Activated naive CD8-positive, alpha-beta T cell treated with anti-CD3 and anti-CD28 coated beads for 36 hours (primary cell): ENCODE data around the gene SP3. TPM values are rescaled to one million over a fixed set of nuclear protein-coding genes. Genes with fewer than 3 reads are reported as not detected.

Experiments
- DNase-seq: peaks from one replicate; pipeline ENCODE4 v3.0.0; 2021
- H3K27ac Mint-ChIP-seq: one replicate; pipeline ENCODE4 v1.8.0; 2022; ENCODE audit warnings: mild to moderate bottlenecking, moderate library complexity, mixed read lengths
- H3K27me3 Mint-ChIP-seq: one replicate; pipeline ENCODE4 v1.8.0; 2022; ENCODE audit warnings: mild to moderate bottlenecking, mixed read lengths
- H3K36me3 Mint-ChIP-seq: one replicate; pipeline ENCODE4 v1.8.0; 2021; ENCODE audit warnings: mild to moderate bottlenecking, mixed read lengths
- H3K4me1 Mint-ChIP-seq: one replicate; pipeline ENCODE4 v1.8.0; 2021; ENCODE audit warnings: mixed read lengths
- H3K4me3 Mint-ChIP-seq: one replicate; pipeline ENCODE4 v1.8.0; 2022; ENCODE audit warnings: mild to moderate bottlenecking, moderate library complexity, mixed read lengths
- H3K9me3 Mint-ChIP-seq: one replicate; pipeline ENCODE4 v1.8.0; 2022; ENCODE audit warnings: mixed read lengths
- total RNA-seq, 2 experiments: library from RNA; stranded (reverse); gene quantifications; one replicate each; pipeline ENCODE4 v1.2.3, GENCODE V29; 2021

SP3 gene
- total RNA-seq, 2 experiments from 2014 or later: 84.7 to 86.8 TPM

GRCh38 chr2:173860082-173860481 lies 105.1 kb downstream of the SP3 start:
- Mint-ChIP-seq H3K4me1 (peaks cover 5% of the 10 kb centered on the region), H3K9me3 (no peaks in the 10 kb centered on the region), H3K36me3 (no peaks in the 10 kb centered on the region), H3K27ac (no peak overlapping the region), H3K27me3 (no peaks in the 10 kb centered on the region), H3K4me3 (no peak overlapping the region)
- DNase-seq: no peak

GRCh38 chr2:173858291-173858731 lies 106.9 kb downstream of the SP3 start:
- Mint-ChIP-seq H3K27me3 (no peaks in the 10 kb centered on the region), H3K4me3 (no peak overlapping the region), H3K36me3 (no peaks in the 10 kb centered on the region), H3K4me1 (peaks cover 5% of the 10 kb centered on the region), H3K9me3 (no peaks in the 10 kb centered on the region), H3K27ac (no peak overlapping the region)
- no peak for DNase-seq
